Hepatocyte (in vitro differentiated cells): ENCODE data around the gene PLA2G4D.
A peak's percentile ranks its signal among the peaks of the same experiment; 100 is the strongest.

ENCODE experiments used
- EZH2 ChIP-seq: fragments of 200-600 bp; sonication (generic); IDR thresholded peaks from 2 replicates; pipeline ENCODE4 v1.6.1; 2016; ENCODE audit warnings: antibody characterized with exemption, mild to moderate bottlenecking, borderline replicate concordance
- TF ChIP-seq, protein P1 (sequence below): fragments of 200-600 bp; sonication (generic); IDR thresholded peaks from 2 replicates; pipeline ENCODE4 v1.5.1; 2016; ENCODE audit warnings: antibody characterized with exemption, mild to moderate bottlenecking; ENCODE audit not compliant: poor library complexity

DNA sequence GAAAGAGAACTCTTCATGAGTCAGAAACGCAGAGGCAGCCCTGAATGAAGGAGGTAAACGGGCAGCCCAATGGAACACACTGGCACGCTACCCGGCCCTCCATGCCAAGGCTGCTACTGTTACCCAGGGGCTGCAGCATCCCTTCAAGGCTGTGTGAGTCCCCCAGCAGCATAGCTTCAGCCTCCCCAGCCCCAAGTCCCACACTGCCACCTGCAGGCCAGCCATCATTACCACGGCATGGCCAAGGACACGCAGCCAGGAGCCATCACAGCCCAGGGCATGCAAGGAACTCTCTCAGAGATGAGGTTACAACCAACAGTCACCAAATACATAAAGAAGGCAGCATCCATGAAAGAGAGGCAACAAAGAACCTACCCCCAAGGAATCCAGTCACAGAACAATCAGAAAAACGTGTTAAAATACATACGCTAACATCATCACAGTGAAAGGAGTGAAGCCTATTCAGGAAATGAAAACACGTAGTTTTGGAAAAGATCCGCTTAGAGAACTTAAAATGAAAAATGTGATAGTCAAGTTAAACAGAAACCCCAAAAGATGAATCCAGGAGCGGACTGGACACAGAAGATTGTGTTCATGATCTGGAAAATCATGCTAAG is 39.6 kb upstream of the PLA2G4D start:
- TF ChIP-seq, protein P1, sequence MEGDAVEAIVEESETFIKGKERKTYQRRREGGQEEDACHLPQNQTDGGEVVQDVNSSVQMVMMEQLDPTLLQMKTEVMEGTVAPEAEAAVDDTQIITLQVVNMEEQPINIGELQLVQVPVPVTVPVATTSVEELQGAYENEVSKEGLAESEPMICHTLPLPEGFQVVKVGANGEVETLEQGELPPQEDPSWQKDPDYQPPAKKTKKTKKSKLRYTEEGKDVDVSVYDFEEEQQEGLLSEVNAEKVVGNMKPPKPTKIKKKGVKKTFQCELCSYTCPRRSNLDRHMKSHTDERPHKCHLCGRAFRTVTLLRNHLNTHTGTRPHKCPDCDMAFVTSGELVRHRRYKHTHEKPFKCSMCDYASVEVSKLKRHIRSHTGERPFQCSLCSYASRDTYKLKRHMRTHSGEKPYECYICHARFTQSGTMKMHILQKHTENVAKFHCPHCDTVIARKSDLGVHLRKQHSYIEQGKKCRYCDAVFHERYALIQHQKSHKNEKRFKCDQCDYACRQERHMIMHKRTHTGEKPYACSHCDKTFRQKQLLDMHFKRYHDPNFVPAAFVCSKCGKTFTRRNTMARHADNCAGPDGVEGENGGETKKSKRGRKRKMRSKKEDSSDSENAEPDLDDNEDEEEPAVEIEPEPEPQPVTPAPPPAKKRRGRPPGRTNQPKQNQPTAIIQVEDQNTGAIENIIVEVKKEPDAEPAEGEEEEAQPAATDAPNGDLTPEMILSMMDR: peak; percentile 40
- TF ChIP-seq EZH2: no peak
